Endodermal cell (in vitro differentiated cells): Measurements from ENCODE around the gene ITGB1BP1. TPM values are rescaled to one million over a fixed set of nuclear protein-coding genes. Genes with fewer than 3 reads are reported as not detected.

Experiments
- DNase-seq: peaks from one replicate; pipeline ENCODE4 v3.0.0-alpha.2; 2017
- H3K27ac ChIP-seq: 2 replicates; pipeline ENCODE4 v1.5.1; 2013; ENCODE audit warnings: mild to moderate bottlenecking, low read depth, low read length, moderate library complexity
- H3K27me3 ChIP-seq: 2 replicates; pipeline ENCODE4 v1.6.1; 2013; ENCODE audit warnings: mild to moderate bottlenecking, low read length, moderate library complexity; ENCODE audit not compliant: insufficient read depth, control insufficient read depth, poor library complexity, severe bottlenecking
- H3K36me3 ChIP-seq: 2 replicates; pipeline ENCODE4 v1.7.0; 2013; ENCODE audit warnings: mild to moderate bottlenecking, low read length, moderate library complexity; ENCODE audit not compliant: control insufficient read depth, insufficient read depth
- H3K4me1 ChIP-seq: one replicate; pipeline ENCODE4 v1.7.0; 2013; ENCODE audit warnings: low read length; ENCODE audit not compliant: control insufficient read depth, insufficient read depth
- H3K4me3 ChIP-seq: 2 replicates; pipeline ENCODE4 v1.5.1; 2013; ENCODE audit warnings: mild to moderate bottlenecking, low read length, moderate library complexity
- H3K9ac ChIP-seq: 2 replicates; pipeline ENCODE4 v1.6.1; 2013; ENCODE audit warnings: mild to moderate bottlenecking, low read length, moderate library complexity; ENCODE audit not compliant: poor library complexity, severe bottlenecking; ENCODE audit errors: extremely low read depth
- H3K9me3 ChIP-seq: 2 replicates; pipeline ENCODE4 v1.6.1; 2013; ENCODE audit warnings: mild to moderate bottlenecking, low read length, moderate library complexity; ENCODE audit not compliant: control insufficient read depth
- H3K27ac Mint-ChIP-seq: 2 replicates; pipeline ENCODE4 v1.8.0; 2020; ENCODE audit warnings: mixed read lengths
- H3K27me3 Mint-ChIP-seq: 2 replicates; pipeline ENCODE4 v1.8.0; 2021; ENCODE audit warnings: mild to moderate bottlenecking, mixed read lengths; ENCODE audit not compliant: insufficient read depth
- H3K36me3 Mint-ChIP-seq: 2 replicates; pipeline ENCODE4 v1.8.0; 2020; ENCODE audit warnings: low read depth, mixed read lengths
- H3K4me1 Mint-ChIP-seq: 2 replicates; pipeline ENCODE4 v1.8.0; 2020; ENCODE audit warnings: mixed read lengths
- H3K4me3 Mint-ChIP-seq: 2 replicates; pipeline ENCODE4 v1.8.0; 2020; ENCODE audit warnings: mild to moderate bottlenecking, moderate library complexity, mixed read lengths
- H3K9me3 Mint-ChIP-seq: 2 replicates; pipeline ENCODE4 v1.8.0; 2020; ENCODE audit warnings: mild to moderate bottlenecking, mixed read lengths
- WGBS, 2 experiments: methylation state at CpG; one replicate each; pipeline versions ENCODE4 v1.1.5 to v1.1.7; 2013; ENCODE audit warnings: missing lambda C conversion rate in 2 of 2, mixed read lengths in 1 of 2; ENCODE audit not compliant: insufficient coverage in 1 of 2, insufficient read length in 1 of 2; 5-methylcytosine and 5-hydroxymethylcytosine counted together
- total RNA-seq, 2 donors: library from RNA; stranded (reverse); fragmentation: NEBNext Ultra II Directional in 1 of 2; extraction: Animal tissue kit (Norgen Biotek cat#: 25700) in 1 of 2; gene quantifications; 2 replicates in 1 of 2; 3 replicates in 1 of 2; pipeline ENCODE4 v1.2.1, GENCODE V29; 2021
- TF ChIP-seq, protein P1 (sequence below): fragments of 200-600 bp; sonication (generic); conservative IDR thresholded peaks from 2 replicates; pipeline ENCODE4 v1.5.0; 2021; ENCODE audit warnings: antibody characterized with exemption, mild to moderate bottlenecking

The ITGB1BP1 gene
- total RNA-seq, 2 donors from 2014 or later, result 34.9 to 58.9 TPM

DNA sequence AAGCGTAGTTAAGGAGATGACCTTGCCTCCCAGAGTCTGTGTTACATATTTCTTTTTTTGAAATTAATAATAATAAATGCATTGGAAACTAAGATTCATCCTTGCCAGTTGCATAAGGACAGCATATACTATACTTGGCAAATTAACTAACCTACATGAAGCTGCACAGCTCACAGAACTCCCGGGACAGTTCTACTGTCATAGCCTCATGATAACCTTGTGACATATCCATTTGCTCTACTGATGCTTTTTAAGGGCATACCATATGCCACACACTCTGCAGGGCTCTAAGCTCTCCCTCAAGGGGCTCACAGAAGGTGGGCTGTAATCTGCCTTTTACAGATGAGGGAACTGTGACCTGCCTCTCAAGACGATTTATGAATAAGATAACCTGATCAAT is 3.8 kb downstream of the ITGB1BP1 start:
- Mint-ChIP-seq H3K36me3 (no peaks in the 10 kb centered on the region), H3K4me3 (no peak overlapping the region), H3K9me3 (no peaks in the 10 kb centered on the region)

DNA sequence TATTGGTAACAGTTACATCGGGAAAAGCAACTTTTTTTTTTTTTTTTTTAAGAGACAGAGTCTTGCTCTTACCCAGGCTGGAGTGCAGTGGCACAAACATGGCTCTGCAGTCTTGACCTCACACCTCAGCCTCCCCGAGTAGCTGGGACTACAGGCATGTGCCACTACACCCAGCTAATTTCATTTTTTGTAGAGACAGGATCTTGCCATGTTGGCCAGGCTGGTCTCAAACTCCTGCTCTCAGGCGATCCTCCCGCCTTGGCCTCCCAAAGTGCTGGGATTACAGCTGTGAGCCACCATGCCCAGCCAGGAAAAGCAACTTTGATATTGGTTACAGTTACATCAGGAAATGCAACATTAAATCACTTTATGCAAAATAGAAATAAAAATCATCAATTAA is 4.6 kb downstream of the ITGB1BP1 start:
- TF ChIP-seq, protein P1, sequence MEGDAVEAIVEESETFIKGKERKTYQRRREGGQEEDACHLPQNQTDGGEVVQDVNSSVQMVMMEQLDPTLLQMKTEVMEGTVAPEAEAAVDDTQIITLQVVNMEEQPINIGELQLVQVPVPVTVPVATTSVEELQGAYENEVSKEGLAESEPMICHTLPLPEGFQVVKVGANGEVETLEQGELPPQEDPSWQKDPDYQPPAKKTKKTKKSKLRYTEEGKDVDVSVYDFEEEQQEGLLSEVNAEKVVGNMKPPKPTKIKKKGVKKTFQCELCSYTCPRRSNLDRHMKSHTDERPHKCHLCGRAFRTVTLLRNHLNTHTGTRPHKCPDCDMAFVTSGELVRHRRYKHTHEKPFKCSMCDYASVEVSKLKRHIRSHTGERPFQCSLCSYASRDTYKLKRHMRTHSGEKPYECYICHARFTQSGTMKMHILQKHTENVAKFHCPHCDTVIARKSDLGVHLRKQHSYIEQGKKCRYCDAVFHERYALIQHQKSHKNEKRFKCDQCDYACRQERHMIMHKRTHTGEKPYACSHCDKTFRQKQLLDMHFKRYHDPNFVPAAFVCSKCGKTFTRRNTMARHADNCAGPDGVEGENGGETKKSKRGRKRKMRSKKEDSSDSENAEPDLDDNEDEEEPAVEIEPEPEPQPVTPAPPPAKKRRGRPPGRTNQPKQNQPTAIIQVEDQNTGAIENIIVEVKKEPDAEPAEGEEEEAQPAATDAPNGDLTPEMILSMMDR, result no peak
- H3K9me3 Mint-ChIP-seq, result no peaks in the 10 kb centered on the region
- DNase-seq, result no peak
- 93 to 97% methylated on average over 4 of the region's 4 CpGs for WGBS, 2 experiments
- Histone ChIP-seq H3K27me3 (no peaks in the 10 kb centered on the region), H3K27ac (no peak overlapping the region), H3K4me1 (peaks cover 8% of the 10 kb centered on the region), H3K36me3 (peaks cover 11% of the 10 kb centered on the region), H3K4me3 (no peak overlapping the region), H3K9me3 (no peaks in the 10 kb centered on the region), H3K9ac (no peak overlapping the region)
- peaks cover 10% of the 10 kb centered on the region for H3K27me3 Mint-ChIP-seq
- no peak overlapping the region for H3K27ac Mint-ChIP-seq
- H3K36me3 Mint-ChIP-seq, result no peaks in the 10 kb centered on the region
- H3K4me1 Mint-ChIP-seq, result peaks cover 13% of the 10 kb centered on the region
- H3K4me3 Mint-ChIP-seq, result no peak overlapping the region

More for the DNA sequence above, 3.8 kb downstream of the ITGB1BP1 start:
- Histone ChIP-seq H3K9me3 (no peaks in the 10 kb centered on the region), H3K36me3 (peaks cover 11% of the 10 kb centered on the region), H3K27me3 (no peaks in the 10 kb centered on the region), H3K4me3 (no peak overlapping the region), H3K4me1 (peaks cover 9% of the 10 kb centered on the region), H3K9ac (no peak overlapping the region), H3K27ac (no peak overlapping the region)
- WGBS, 2 experiments, result 84 to 100% methylated on average over 2 to 3 of the region's 3 CpGs
- TF ChIP-seq, protein P1, result no peak
- Mint-ChIP-seq H3K27me3 (peaks cover 10% of the 10 kb centered on the region), H3K27ac (no peak overlapping the region), H3K4me1 (peaks cover 13% of the 10 kb centered on the region)
- DNase-seq, result no peak

DNA sequence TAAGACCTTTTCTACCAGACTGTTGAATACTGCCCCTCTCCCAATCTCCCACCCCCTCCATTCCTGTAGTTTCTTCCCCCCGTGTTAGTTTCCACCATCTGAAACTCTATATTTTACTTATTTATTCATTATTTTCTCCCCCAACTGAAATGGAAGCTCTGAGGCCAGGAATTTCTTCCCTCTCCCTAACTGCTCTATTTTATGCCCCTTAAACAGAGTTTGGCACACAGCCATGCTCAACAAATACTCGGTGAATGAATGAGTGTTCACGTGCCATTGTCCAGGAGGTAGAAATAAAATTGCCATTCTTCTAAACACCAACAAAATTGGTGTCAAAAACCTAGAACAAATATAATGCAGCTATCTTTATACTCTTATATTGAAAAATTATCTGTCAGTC is 5.6 kb downstream of the ITGB1BP1 start:
- no peak overlapping the region for H3K27ac Mint-ChIP-seq
- Histone ChIP-seq H3K36me3 (peaks cover 11% of the 10 kb centered on the region), H3K4me1 (peaks cover 8% of the 10 kb centered on the region), H3K4me3 (no peak overlapping the region), H3K9ac (no peak overlapping the region), H3K27me3 (no peaks in the 10 kb centered on the region), H3K27ac (no peak overlapping the region), H3K9me3 (no peaks in the 10 kb centered on the region)
- TF ChIP-seq, protein P1, result no peak
- H3K9me3 Mint-ChIP-seq, result no peaks in the 10 kb centered on the region
- DNase-seq, result no peak
- peaks cover 10% of the 10 kb centered on the region for H3K27me3 Mint-ChIP-seq
- H3K4me1 Mint-ChIP-seq, result peaks cover 13% of the 10 kb centered on the region
- 91 to 100% methylated on average over 2 to 3 of the region's 3 CpGs for WGBS, 2 experiments
- no peak overlapping the region for H3K4me3 Mint-ChIP-seq
- H3K36me3 Mint-ChIP-seq, result peaks cover 2% of the 10 kb centered on the region
